ENCODE results near the gene ANKMY1. TPM values are rescaled to one million over a fixed set of nuclear protein-coding genes. Genes with fewer than 3 reads are reported as not detected.

ANKMY1 gene
- total RNA-seq, 1 experiment from 2014 or later: 28.3 TPM

- no TSS peak for BruUV-seq (replicated peaks)
- no peak overlapping the region for H3K9ac ChIP-seq (ENCODE audit: low read length)
- ATAC-seq (no peak), DNase-seq (ENCODE audit: low read depth, low spot score) (no peak)
- ChIA-PET CTCF (no interaction called here), POLR2A (no interaction called here), RAD21 (ENCODE audit: low non-redundant PET in 1 of 2, low total read pairs in 2 of 2, uncharacterized antibody in 2 of 2, unreplicated experiment in 2 of 2) (no interaction called here)
- intact Hi-C loops (cut with micrococcal nuclease): no loop called here
- H3K27ac ChIP-seq (ENCODE audit: low read depth, low read length): no peak overlapping the region
- no peak overlapping the region for H3K4me3 ChIP-seq (replicated peaks in 1 of 2; ENCODE audit: low read depth in 1 of 2, low read length in 2 of 2)
- no peaks in the 10 kb centered on the region for H3K9me3 ChIP-seq (ENCODE audit: control insufficient read depth in 1 of 2, insufficient read depth in 1 of 2, low read depth in 1 of 2, low read length in 2 of 2)
- H3K36me3 ChIP-seq (ENCODE audit: control insufficient read depth in 1 of 2, insufficient read depth in 2 of 2, low read length in 2 of 2): no peaks in the 10 kb centered on the region
- no peaks in the 10 kb centered on the region for H3K4me1 ChIP-seq (ENCODE audit: control insufficient read depth in 1 of 2, insufficient read depth in 2 of 2, low read length in 2 of 2)
- no peak for TF ChIP-seq SRF (IDR thresholded peaks at IDR 0.05; ENCODE audit: low read depth)
- TF ChIP-seq SIN3A (IDR thresholded peaks at IDR 0.05; ENCODE audit: low read depth): no peak
- TF ChIP-seq TCF7L2 (IDR thresholded peaks at IDR 0.05; ENCODE audit: borderline replicate concordance, extremely low read depth, insufficient read depth, insufficient read length): no peak
- no peak for TF ChIP-seq RAD21 (IDR thresholded peaks at IDR 0.05; ENCODE audit: low read depth)
- H4K20me1 ChIP-seq (ENCODE audit: insufficient read depth): no peaks in the 10 kb centered on the region
- H3K4me2 ChIP-seq (ENCODE audit: low read length): no peak overlapping the region
- no peaks in the 10 kb centered on the region for H3K27me3 ChIP-seq (ENCODE audit: insufficient read depth, low read length)
- no peaks in the 10 kb centered on the region for H3K9me2 ChIP-seq (ENCODE audit: insufficient read depth)
- H3K79me2 ChIP-seq (ENCODE audit: insufficient read depth, low read length): no peaks in the 10 kb centered on the region
- no peak overlapping the region for H2AFZ ChIP-seq (ENCODE audit: low read depth, low read length, poor library complexity, severe bottlenecking)
Measured at GRCh38 chr2:240507778-240508251, 50.0 kb downstream of the ANKMY1 start.

- no peak for TF ChIP-seq JUND (IDR thresholded peaks at IDR 0.05)
- TF ChIP-seq, protein P1, sequence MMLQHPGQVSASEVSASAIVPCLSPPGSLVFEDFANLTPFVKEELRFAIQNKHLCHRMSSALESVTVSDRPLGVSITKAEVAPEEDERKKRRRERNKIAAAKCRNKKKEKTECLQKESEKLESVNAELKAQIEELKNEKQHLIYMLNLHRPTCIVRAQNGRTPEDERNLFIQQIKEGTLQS (IDR thresholded peaks at IDR 0.05): no peak
- ATAC-seq: no peak
Measured at GRCh38 chr2:240507060-240507777, 50.6 kb downstream of the ANKMY1 start.

More at GRCh38 chr2:240507060-240507777, 50.6 kb downstream of the ANKMY1 start:
- Histone ChIP-seq H3K4me2 (ENCODE audit: low read length) (no peak overlapping the region), H3K36me3 (ENCODE audit: control insufficient read depth in 1 of 2, insufficient read depth in 2 of 2, low read length in 2 of 2) (no peaks in the 10 kb centered on the region), H3K9ac (ENCODE audit: low read length) (no peak overlapping the region), H3K4me1 (ENCODE audit: control insufficient read depth in 1 of 2, insufficient read depth in 2 of 2, low read length in 2 of 2) (no peaks in the 10 kb centered on the region), H3K79me2 (ENCODE audit: insufficient read depth, low read length) (no peaks in the 10 kb centered on the region), H3K9me3 (ENCODE audit: control insufficient read depth in 1 of 2, insufficient read depth in 1 of 2, low read depth in 1 of 2, low read length in 2 of 2) (no peaks in the 10 kb centered on the region), H3K27ac (ENCODE audit: low read depth, low read length) (no peak overlapping the region), H2AFZ (ENCODE audit: low read depth, low read length, poor library complexity, severe bottlenecking) (no peak overlapping the region), H4K20me1 (ENCODE audit: insufficient read depth) (no peaks in the 10 kb centered on the region), H3K27me3 (ENCODE audit: insufficient read depth, low read length) (no peaks in the 10 kb centered on the region), H3K4me3 (replicated peaks in 1 of 2; ENCODE audit: low read depth in 1 of 2, low read length in 2 of 2) (no peak overlapping the region), H3K9me2 (ENCODE audit: insufficient read depth) (no peaks in the 10 kb centered on the region)
- ChIA-PET RAD21 (ENCODE audit: low non-redundant PET in 1 of 2, low total read pairs in 2 of 2, uncharacterized antibody in 2 of 2, unreplicated experiment in 2 of 2) (no interaction called here), POLR2A (no interaction called here), CTCF (no interaction called here)
- intact Hi-C loops (cut with micrococcal nuclease): no loop called here
- no peak for DNase-seq (ENCODE audit: low read depth, low spot score)
- no TSS peak for BruUV-seq (replicated peaks)

All from HCT116 (cell line).